Measurements from ENCODE around the gene KCNH2. TPM values are rescaled to one million over a fixed set of nuclear protein-coding genes. Genes with fewer than 3 reads are reported as not detected.

KCNH2 gene
- total RNA-seq, 1 experiment from 2014 or later, result 16.2 TPM

GRCh38 chr7:150917969-150918368 is 60.2 kb downstream of the KCNH2 start:
- Mint-ChIP-seq H3K4me3 (no peak overlapping the region), H3K36me3 (no peaks in the 10 kb centered on the region), H3K27me3 (ENCODE audit: low read depth) (peaks cover 4% of the 10 kb centered on the region), H3K4me1 (no peaks in the 10 kb centered on the region), H3K9me3 (no peaks in the 10 kb centered on the region), H3K27ac (no peak overlapping the region)
- DNase-seq (ENCODE audit: low spot score) (no peak), ATAC-seq (no peak)
- ChIA-PET CTCF (no interaction called here), POLR2A (no interaction called here)
- TF ChIP-seq ZNF232 (CRISPR knock-in tag; IDR thresholded peaks at IDR 0.05), result no peak

- DNase-seq (ENCODE audit: low spot score) (no peak), ATAC-seq (no peak)
- Mint-ChIP-seq H3K9me3 (no peaks in the 10 kb centered on the region), H3K4me1 (peaks cover 2% of the 10 kb centered on the region), H3K27me3 (ENCODE audit: low read depth) (peaks cover 7% of the 10 kb centered on the region), H3K4me3 (no peak overlapping the region), H3K36me3 (no peaks in the 10 kb centered on the region), H3K27ac (no peak overlapping the region)
- ChIA-PET POLR2A (no interaction called here), CTCF (interaction anchor here (2.1 kb wide), 1 partner anchor 18 kb away, joined by 8 read pairs; no protein-coding TSS in a partner anchor)
- TF ChIP-seq NFYB (CRISPR knock-in tag; conservative IDR thresholded peaks at IDR 0.05; ENCODE audit: low read depth), result no peak
- no peak for TF ChIP-seq TEAD4 (CRISPR knock-in tag; IDR thresholded peaks at IDR 0.05)
- TF ChIP-seq RELA (CRISPR knock-in tag; IDR thresholded peaks at IDR 0.05; ENCODE audit: borderline replicate concordance), result no peak
- no peak for TF ChIP-seq SMAD4 (CRISPR knock-in tag; IDR thresholded peaks at IDR 0.05)
- TF ChIP-seq ELF4 (CRISPR knock-in tag; IDR thresholded peaks at IDR 0.05; ENCODE audit: low read depth), result no peak
- TF ChIP-seq ZSCAN18 (CRISPR knock-in tag; IDR thresholded peaks at IDR 0.05), result no peak
- no peak for TF ChIP-seq ATF1 (CRISPR knock-in tag; IDR thresholded peaks at IDR 0.05)
- TF ChIP-seq ZBTB21 (CRISPR knock-in tag; IDR thresholded peaks at IDR 0.05; ENCODE audit: borderline replicate concordance), result no peak
- TF ChIP-seq ZNF512 (CRISPR knock-in tag; IDR thresholded peaks at IDR 0.05; ENCODE audit: borderline replicate concordance), result no peak
- no peak for TF ChIP-seq ESRRA (CRISPR knock-in tag; IDR thresholded peaks at IDR 0.05; ENCODE audit: borderline replicate concordance)
- TF ChIP-seq SMAD3 (CRISPR knock-in tag; IDR thresholded peaks at IDR 0.05; ENCODE audit: borderline replicate concordance), result no peak
- no peak for TF ChIP-seq PRDM15 (CRISPR knock-in tag; IDR thresholded peaks at IDR 0.05)
- no peak for TF ChIP-seq SP1 (CRISPR knock-in tag; conservative IDR thresholded peaks at IDR 0.05)
- TF ChIP-seq GTF2I (CRISPR knock-in tag; conservative IDR thresholded peaks at IDR 0.05), result no peak
- TF ChIP-seq ATF3 (CRISPR knock-in tag; conservative IDR thresholded peaks at IDR 0.05), result no peak
- no peak for TF ChIP-seq HMGA2 (CRISPR knock-in tag; IDR thresholded peaks at IDR 0.05)
- TF ChIP-seq USF1 (CRISPR knock-in tag; IDR thresholded peaks at IDR 0.05), result no peak
- no peak for TF ChIP-seq TCF7 (CRISPR knock-in tag; IDR thresholded peaks at IDR 0.05; ENCODE audit: low read depth)
- TF ChIP-seq ZNF423 (CRISPR knock-in tag; IDR thresholded peaks at IDR 0.05), result no peak
- TF ChIP-seq ZNF281 (CRISPR knock-in tag; IDR thresholded peaks at IDR 0.05), result no peak
Measured at GRCh38 chr7:150916670-150917069, 61.5 kb downstream of the KCNH2 start.

All from WTC11 (cell line).